SU-DHL-6 (cell line): ENCODE measurements around the gene ABCA12.

Experiments
- EZH2phosphoT487 ChIP-seq: fragments of 200-600 bp; sonication (generic), shearing (Covaris generic); conservative IDR thresholded peaks from 2 replicates; pipeline ENCODE4 v1.6.1; 2018; ENCODE audit warnings: mild to moderate bottlenecking, antibody characterized with exemption, low read length, moderate library complexity, mixed read lengths
- TF ChIP-seq, protein P1 (sequence below): fragments of 200-600 bp; sonication (generic); IDR thresholded peaks from one replicate; pipeline ENCODE4 v1.5.1; 2017; ENCODE audit warnings: antibody characterized with exemption, mild to moderate bottlenecking, low read length, moderate library complexity; ENCODE audit not compliant: insufficient read depth, poor library complexity, severe bottlenecking

GRCh38 chr2:215022418-215022817, 116.0 kb downstream of the ABCA12 start:
- TF ChIP-seq, protein P1, sequence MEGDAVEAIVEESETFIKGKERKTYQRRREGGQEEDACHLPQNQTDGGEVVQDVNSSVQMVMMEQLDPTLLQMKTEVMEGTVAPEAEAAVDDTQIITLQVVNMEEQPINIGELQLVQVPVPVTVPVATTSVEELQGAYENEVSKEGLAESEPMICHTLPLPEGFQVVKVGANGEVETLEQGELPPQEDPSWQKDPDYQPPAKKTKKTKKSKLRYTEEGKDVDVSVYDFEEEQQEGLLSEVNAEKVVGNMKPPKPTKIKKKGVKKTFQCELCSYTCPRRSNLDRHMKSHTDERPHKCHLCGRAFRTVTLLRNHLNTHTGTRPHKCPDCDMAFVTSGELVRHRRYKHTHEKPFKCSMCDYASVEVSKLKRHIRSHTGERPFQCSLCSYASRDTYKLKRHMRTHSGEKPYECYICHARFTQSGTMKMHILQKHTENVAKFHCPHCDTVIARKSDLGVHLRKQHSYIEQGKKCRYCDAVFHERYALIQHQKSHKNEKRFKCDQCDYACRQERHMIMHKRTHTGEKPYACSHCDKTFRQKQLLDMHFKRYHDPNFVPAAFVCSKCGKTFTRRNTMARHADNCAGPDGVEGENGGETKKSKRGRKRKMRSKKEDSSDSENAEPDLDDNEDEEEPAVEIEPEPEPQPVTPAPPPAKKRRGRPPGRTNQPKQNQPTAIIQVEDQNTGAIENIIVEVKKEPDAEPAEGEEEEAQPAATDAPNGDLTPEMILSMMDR, result no peak
- TF ChIP-seq EZH2phosphoT487, result no peak
